NCI-H82 treated with DMSO at 0.1 percent for 48 hours (cell line): ENCODE data around the gene FBXL4.
A peak's percentile ranks its signal among the peaks of the same experiment; 100 is the strongest.

ENCODE experiments used
- DNase-seq: peaks from one replicate; lab custom pipeline; 2025; ENCODE audit not compliant: unreplicated experiment; lab: John Stamatoyannopoulos, UW

FBXL4 gene

DNA sequence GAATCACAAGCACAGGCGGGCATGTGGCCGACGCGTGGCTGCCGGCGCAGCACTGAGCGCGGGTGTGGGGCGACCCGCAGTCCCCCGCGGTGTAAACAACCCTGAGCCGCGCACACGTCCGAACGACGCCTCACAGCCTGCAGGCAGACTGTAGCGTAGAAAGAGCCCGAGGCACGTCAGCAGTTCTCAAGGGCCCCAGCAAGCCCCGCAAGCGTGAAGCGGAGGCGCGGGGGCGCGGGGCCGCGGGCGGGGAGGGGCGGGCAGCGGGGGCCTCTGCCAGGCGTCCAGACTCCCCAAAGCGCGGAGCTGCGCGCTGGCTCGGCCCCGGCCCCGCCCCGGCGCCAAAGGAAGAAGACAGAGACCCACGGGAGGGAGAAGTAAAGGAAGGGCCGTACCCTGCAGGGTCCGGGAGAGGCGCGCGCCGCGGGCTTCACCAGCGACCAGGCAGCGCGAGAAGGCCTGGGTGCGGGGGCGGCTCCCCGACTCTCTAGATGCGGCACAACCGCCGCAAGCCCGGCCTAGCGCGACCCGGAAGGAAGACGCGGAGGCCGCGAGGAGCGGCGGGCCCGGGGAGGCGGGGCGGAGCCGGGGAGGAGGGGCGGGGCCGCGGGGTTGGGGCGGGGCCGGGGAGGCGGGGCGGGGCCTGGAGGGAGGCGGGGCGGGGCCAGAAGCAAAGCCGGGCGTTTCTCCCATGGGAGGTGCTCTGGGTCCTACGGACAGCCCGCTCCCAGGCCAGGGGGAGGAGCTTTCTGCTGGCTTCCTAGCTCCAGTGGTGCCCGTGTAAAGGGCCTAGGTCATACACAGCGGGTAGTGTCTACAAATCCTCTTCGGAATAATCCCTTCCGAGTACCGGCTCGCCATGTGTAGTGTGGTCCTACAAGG is at the start of gene FBXL4:
Gene FBXL4 (minus strand): TSS at position 536 of the 882 bp plus-strand sequence. CDS start 20,958 bp downstream, outside the sequence.
- DNase-seq, result peak; percentile 74

DNA sequence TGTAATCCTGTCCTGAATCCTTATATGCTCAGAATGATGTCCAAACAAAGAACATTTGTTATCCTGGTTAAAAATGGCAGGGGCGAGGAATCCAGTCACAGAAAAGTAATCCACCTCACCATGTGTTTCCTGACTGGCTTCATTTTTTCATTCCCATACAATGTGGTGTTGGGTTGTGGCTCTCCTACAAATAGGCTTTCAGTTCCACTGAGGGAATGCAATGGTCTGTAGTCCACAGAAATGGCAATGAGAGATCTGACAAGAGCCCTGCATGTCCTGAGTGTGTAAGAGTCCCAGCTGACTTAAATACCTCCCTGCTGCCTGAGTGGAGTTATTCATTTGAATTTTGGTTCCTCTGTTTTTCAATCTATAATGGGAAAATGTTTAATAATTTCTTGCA is 47.4 kb upstream of the FBXL4 start:
- no peak for DNase-seq

GRCh38 chr6:98992535-98992934 is 44.8 kb upstream of the FBXL4 start:
- DNase-seq, result no peak

DNA sequence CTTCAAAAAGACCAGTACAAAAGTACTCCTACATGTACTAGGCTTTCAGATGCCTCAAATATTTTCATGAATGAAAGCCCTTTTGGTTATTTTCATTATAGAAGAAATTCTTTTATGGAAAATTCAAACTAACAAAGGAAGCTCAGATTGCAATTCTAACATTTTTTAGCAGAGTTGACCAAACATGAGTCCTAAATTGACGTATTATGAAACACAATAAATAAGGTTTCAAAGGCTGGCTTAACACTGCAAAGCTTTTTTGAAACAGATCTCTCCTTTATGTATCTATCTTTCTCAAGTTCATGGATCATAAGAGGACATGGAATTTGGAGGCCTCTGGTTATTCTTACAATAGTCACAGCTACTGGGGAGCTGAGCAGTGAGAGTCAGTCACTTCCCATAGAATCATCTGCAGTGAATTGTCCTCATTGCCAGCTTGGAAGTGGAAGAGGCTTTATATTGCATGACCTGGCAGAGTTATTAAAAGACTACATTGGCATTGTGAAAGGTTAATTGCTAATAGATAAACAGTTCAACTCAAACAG is 38.4 kb upstream of the FBXL4 start:
- DNase-seq, result no peak

DNA sequence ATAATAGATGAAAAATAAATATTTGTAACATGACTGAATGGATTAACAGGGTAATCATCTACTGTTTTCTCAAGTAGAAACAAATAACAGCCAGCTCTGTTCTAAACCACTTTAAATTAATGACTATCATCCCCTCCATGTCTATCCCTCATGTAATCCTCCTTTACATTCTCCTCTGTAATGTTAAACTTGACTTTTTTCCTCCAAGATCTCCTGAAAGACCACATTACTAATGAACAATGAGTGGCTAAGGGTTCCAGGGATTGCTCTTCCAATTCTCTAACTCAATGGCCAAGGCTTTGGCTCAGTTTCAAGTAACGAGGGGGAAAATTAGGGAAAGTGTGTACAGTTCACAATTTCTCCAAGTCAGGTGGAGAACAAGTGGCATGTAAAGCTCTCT is 37.6 kb upstream of the FBXL4 start:
- DNase-seq, result no peak

GRCh38 chr6:98984121-98984520 is 36.4 kb upstream of the FBXL4 start:
- no peak for DNase-seq

- DNase-seq, result no peak
These were observed 33.7 kb upstream of the FBXL4 start for GRCh38 chr6:98981473-98981872.

DNA sequence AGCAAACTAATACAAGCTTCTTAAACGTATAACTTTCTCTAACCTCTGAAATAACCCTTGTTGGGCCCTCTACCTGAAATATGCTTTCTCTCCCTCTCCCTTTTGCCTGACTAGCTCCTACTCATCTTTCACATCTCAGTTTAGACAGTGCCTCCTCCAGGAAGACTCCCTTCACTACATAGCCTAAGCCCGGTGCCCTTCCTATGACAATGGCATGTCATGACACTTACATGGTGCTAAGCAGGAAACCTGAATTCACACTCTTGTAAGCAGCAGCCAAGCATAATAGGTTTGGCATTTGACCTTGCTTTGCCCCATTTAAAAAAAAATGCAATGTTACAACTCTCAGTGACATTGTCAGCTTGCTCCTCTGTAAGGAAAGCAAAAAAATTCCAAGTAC is 33.1 kb upstream of the FBXL4 start:
- DNase-seq, result no peak

DNA sequence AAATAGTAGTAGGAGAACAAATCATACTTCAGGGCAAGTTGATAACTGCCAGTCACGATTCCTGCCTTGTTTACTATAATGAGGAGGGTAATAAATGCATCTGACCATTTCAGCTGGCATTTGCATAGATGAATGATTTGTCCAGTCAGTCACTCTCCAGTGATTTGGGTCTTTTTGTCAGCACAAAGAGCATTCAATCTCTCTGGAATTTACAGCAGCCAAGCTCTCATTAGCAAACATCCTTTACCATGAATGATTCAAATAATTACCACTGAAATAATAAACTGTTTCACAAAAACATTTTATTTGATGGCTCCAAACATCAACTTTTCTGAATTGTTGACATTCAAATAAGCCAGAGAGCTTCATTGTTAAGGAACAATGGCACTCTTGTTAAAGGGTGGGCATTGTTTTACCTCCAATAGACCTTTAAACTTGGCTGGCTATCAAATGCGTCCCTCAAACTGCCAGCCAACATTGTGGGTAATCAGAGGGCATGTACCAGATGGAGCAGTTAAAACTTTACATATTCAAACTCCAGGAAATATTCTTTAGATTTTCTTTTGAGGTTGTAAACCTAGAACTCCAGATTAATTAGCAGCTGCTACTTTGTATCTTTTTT is 30.0 kb upstream of the FBXL4 start:
- DNase-seq, result no peak

DNA sequence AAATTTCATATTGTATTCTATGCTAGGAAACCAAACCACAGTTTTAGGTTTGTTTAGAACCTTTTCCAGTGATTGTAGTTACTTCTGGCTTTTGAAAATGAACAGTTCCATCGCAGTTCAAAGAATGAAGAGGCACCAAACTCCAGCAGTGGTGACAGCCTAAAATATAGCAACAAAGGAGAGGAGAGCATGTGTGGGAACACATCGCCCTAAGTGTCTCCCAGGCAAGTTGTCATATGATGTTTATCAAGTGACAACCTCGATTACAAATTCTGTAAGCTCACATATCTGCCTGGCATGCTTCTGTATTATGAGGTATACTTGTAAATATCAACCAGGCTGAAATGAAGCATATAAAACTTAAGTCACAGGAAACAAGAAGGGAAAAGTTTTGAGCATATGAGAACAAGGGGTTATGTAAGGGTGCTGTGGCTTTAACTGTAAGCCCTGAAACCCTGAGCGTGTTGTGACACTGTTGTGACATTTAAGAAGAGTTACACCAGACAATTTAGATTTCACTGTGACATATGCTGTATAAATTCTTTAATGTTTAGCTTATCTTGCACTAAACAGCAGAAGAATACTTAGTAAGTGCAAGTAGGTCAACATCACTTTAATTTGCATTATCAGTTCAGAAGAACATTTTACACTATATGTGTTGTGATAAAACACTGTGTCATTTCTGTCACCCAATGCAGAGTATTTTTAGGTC is 29.1 kb upstream of the FBXL4 start:
- no peak for DNase-seq

DNA sequence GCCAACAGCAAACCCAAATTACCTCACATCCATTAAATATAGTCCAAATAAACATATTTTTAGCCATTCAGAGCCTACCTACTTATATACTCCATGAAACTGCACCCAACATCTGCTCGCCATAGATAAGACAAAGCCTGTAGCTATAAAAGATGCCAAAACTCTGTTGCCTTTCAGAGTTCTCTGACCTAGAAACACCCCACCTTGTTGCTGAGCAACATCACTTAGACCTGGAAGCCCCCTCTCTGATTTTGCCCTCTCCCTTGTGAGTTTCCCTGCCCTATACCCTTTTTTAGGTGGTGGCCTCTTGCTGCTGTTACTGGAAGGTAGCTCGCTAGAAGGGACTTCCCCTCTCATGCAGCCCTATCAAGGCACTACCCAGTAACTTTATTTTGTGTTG is 27.7 kb upstream of the FBXL4 start:
- DNase-seq, result no peak

GRCh38 chr6:98974309-98974708 is 26.6 kb upstream of the FBXL4 start:
- no peak for DNase-seq

DNA sequence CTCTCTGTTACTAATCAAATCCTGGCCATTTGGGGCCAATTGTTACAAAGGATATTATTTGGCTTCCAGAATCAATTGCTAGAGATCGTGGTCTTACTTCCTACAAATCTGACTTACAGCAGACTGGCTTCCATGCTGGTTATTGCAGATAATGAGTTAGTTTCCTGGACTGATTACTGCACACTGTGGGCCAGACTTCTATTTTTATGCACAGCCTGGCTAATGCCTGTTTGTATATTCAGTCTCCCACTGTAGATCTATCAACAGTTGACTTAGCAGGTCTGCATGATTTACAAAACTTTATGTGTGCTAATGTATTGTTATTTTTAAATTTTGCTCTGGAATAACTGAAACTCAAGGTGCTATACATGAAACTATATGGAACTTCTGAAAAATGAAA is 25.8 kb upstream of the FBXL4 start:
- DNase-seq, result no peak

- no peak for DNase-seq
These were observed 23.6 kb upstream of the FBXL4 start for GRCh38 chr6:98971303-98971702.

DNA sequence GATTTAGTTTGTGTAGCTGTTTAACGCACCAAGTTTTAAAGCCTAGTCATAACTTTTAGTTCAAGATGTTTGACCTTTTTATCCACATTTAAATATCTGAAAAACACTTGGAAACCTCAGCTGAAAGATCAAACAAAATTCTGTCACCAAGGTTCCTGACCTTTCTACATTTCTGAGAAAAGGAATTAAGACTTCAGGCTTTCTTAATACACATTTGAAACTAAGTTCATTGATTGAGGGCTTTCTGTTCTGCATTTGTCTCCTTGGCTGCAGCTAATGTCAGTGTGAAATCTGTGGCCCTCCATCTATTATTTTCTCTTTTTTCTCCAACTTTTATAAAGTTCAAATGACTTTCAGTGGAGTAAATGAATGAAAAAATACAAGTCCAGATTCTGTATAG is 22.7 kb upstream of the FBXL4 start:
- no peak for DNase-seq

DNA sequence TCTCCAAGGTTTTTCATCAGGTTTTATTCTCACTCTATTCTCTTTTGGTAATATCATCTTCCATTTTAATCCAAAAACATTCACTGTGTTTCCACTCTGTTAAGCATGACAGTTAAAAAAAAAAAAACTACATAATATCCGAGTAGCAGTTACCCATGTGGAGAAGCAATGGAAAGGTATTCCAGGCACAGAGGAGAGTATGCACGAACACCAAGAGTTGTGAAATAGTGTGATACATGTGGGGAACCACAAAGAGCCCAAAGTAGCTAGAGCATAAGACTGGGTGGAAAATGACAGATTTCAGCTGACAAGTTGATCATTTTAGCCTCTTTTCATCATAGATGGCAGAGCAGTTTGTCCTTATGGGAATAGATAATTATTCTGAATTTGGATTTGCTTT is 19.9 kb upstream of the FBXL4 start:
- DNase-seq, result no peak

DNA sequence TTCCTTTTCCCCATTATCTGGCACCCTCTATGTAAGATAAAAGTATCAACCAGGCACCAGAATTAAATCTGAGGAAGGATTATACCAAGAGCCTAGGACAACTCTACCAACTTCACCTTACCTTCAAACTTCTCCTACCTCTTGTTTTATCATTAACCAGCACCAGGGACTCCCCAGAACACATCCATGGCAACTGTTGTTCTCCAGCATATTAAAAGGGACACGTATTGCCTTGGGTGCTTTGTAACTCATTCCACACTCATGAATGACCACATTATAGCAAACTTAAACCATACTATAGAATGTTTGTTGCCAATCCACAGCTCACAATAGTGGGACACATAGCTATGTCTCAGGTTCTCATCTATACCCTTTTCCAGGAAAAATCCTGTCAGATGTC is 11.9 kb upstream of the FBXL4 start:
- DNase-seq, result no peak

GRCh38 chr6:98958776-98959175 is 11.0 kb upstream of the FBXL4 start:
- DNase-seq, result no peak

- no peak for DNase-seq
These were observed 9.7 kb upstream of the FBXL4 start for GRCh38 chr6:98957450-98957849.

DNA sequence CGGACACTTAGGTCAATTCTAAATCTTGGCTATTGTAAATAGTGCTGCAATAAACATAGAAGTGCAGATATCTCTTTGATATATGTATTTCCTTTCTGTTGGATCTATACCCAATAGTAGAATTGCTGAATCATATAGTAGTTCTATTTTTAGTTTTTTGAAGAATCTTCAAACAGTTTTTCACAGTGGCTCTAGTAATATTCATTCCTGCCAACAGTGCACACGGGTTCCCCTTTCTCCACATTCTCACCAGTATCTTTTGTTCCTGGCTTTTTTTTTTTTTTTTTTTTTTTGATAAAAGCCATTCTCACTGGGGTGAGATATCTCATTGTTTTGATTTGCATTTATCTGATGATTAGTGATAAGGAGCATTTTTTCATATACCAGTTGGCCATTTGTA is 1.8 kb upstream of the FBXL4 start:
- no peak for DNase-seq

- no peak for DNase-seq
These were observed 801 bp downstream of the FBXL4 start for GRCh38 chr6:98946879-98947410.
